Stimulated activated naive CD8-positive, alpha-beta T cell treated with anti-CD3 and anti-CD28 coated beads, Interleukin-15, amount 100 ng/mL, for 72 hours (primary cell): Measurements from ENCODE around the gene KAZN.

ENCODE experiments used
- ATAC-seq: fragments of 150-1000 bp; cut with Tn5 transposase; 2 replicates; pipeline ENCODE4 v1.10.0; 2021; ENCODE audit warnings: mild to moderate bottlenecking, moderate library complexity
- DNase-seq, 2 donors: peaks; one replicate each; pipeline ENCODE4 v3.0.0; 2021 to 2022
- H3K27ac Mint-ChIP-seq, 2 donors: one replicate each; pipeline ENCODE4 v1.8.0; 2022; ENCODE audit warnings: mild to moderate bottlenecking in 2 of 2, mixed read lengths in 2 of 2, moderate library complexity in 2 of 2
- H3K27me3 Mint-ChIP-seq: one replicate; pipeline ENCODE4 v1.8.0; 2022; ENCODE audit warnings: mixed read lengths
- H3K4me1 Mint-ChIP-seq: one replicate; pipeline ENCODE4 v1.8.0; 2022; ENCODE audit warnings: mild to moderate bottlenecking, mixed read lengths
- H3K4me3 Mint-ChIP-seq, 2 donors: one replicate each; pipeline ENCODE4 v1.8.0; 2022; ENCODE audit warnings: mild to moderate bottlenecking in 2 of 2, mixed read lengths in 2 of 2, moderate library complexity in 1 of 2
- H3K9me3 Mint-ChIP-seq, 2 donors: one replicate each; pipeline ENCODE4 v1.8.0; 2022; ENCODE audit warnings: mixed read lengths in 2 of 2

The KAZN gene

GRCh38 chr1:14738235-14738634 is 139.8 kb downstream of the KAZN start:
- ATAC-seq: no peak
- no peaks in the 10 kb centered on the region for H3K9me3 Mint-ChIP-seq
- peak overlapping the region in 1 of 2 donors; percentile 15 for H3K27ac Mint-ChIP-seq
- no peak for DNase-seq
- no peak overlapping the region for H3K4me3 Mint-ChIP-seq
- no peaks in the 10 kb centered on the region for H3K4me1 Mint-ChIP-seq
- peaks cover 67% of the 10 kb centered on the region for H3K27me3 Mint-ChIP-seq

- Mint-ChIP-seq H3K4me1 (no peaks in the 10 kb centered on the region), H3K9me3 (no peaks in the 10 kb centered on the region), H3K4me3 (no peak overlapping the region), H3K27ac (no peak overlapping the region), H3K27me3 (peaks cover 63% of the 10 kb centered on the region)
- DNase-seq (no peak), ATAC-seq (no peak)
Observed at GRCh38 chr1:14738647-14739046, 140.2 kb downstream of the KAZN start.

- Mint-ChIP-seq H3K9me3 (no peaks in the 10 kb centered on the region), H3K4me1 (no peaks in the 10 kb centered on the region), H3K27ac (no peak overlapping the region), H3K27me3 (peaks cover 57% of the 10 kb centered on the region), H3K4me3 (no peak overlapping the region)
- ATAC-seq (no peak), DNase-seq (no peak)
Observed at GRCh38 chr1:14739082-14739832, 140.8 kb downstream of the KAZN start.

GRCh38 chr1:14740016-14740415 is 141.5 kb downstream of the KAZN start:
- no peak for DNase-seq
- Mint-ChIP-seq H3K4me1 (no peaks in the 10 kb centered on the region), H3K4me3 (no peak overlapping the region), H3K27ac (no peak overlapping the region), H3K27me3 (peaks cover 57% of the 10 kb centered on the region), H3K9me3 (no peaks in the 10 kb centered on the region)
- ATAC-seq: no peak

GRCh38 chr1:14741082-14741481 is 142.6 kb downstream of the KAZN start:
- ATAC-seq: no peak
- H3K27ac Mint-ChIP-seq: no peak overlapping the region
- H3K4me1 Mint-ChIP-seq: no peaks in the 10 kb centered on the region
- H3K9me3 Mint-ChIP-seq: no peaks in the 10 kb centered on the region
- H3K27me3 Mint-ChIP-seq: peaks cover 46% of the 10 kb centered on the region
- DNase-seq: no peak
- H3K4me3 Mint-ChIP-seq: no peak overlapping the region

GRCh38 chr1:14741532-14741931 is 143.0 kb downstream of the KAZN start:
- DNase-seq (no peak), ATAC-seq (no peak)
- Mint-ChIP-seq H3K4me1 (no peaks in the 10 kb centered on the region), H3K9me3 (no peaks in the 10 kb centered on the region), H3K27me3 (peaks cover 43% of the 10 kb centered on the region), H3K4me3 (no peak overlapping the region), H3K27ac (no peak overlapping the region)

GRCh38 chr1:14742181-14742980 is 143.9 kb downstream of the KAZN start:
- peaks cover 35% of the 10 kb centered on the region for H3K27me3 Mint-ChIP-seq
- H3K9me3 Mint-ChIP-seq: no peaks in the 10 kb centered on the region
- H3K4me1 Mint-ChIP-seq: no peaks in the 10 kb centered on the region
- H3K27ac Mint-ChIP-seq: no peak overlapping the region
- ATAC-seq (no peak), DNase-seq (no peak)
- H3K4me3 Mint-ChIP-seq: no peak overlapping the region

GRCh38 chr1:14743368-14743767 is 144.9 kb downstream of the KAZN start:
- H3K4me1 Mint-ChIP-seq: no peaks in the 10 kb centered on the region
- no peak overlapping the region for H3K27ac Mint-ChIP-seq
- DNase-seq (no peak), ATAC-seq (no peak)
- H3K27me3 Mint-ChIP-seq: peaks cover 34% of the 10 kb centered on the region
- H3K4me3 Mint-ChIP-seq: no peak overlapping the region
- H3K9me3 Mint-ChIP-seq: no peaks in the 10 kb centered on the region

- H3K27me3 Mint-ChIP-seq: peaks cover 32% of the 10 kb centered on the region
- H3K9me3 Mint-ChIP-seq: no peaks in the 10 kb centered on the region
- DNase-seq (no peak), ATAC-seq (no peak)
- peak overlapping the region; percentile 61 to 86 for H3K27ac Mint-ChIP-seq
- H3K4me1 Mint-ChIP-seq: no peaks in the 10 kb centered on the region
- no peak overlapping the region for H3K4me3 Mint-ChIP-seq
Observed at GRCh38 chr1:14745001-14745720, 146.7 kb downstream of the KAZN start.

- Mint-ChIP-seq H3K27ac (peak overlapping the region in 1 of 2 donors; percentile 31), H3K4me3 (no peak overlapping the region), H3K27me3 (peaks cover 26% of the 10 kb centered on the region), H3K4me1 (no peaks in the 10 kb centered on the region), H3K9me3 (no peaks in the 10 kb centered on the region)
- ATAC-seq (no peak), DNase-seq (no peak)
Observed at GRCh38 chr1:14745789-14746188, 147.3 kb downstream of the KAZN start.

- Mint-ChIP-seq H3K9me3 (no peaks in the 10 kb centered on the region), H3K4me3 (no peak overlapping the region), H3K27ac (no peak overlapping the region), H3K4me1 (no peaks in the 10 kb centered on the region), H3K27me3 (peaks cover 20% of the 10 kb centered on the region)
- no peak for ATAC-seq
- no peak for DNase-seq
Observed at GRCh38 chr1:14746393-14746792, 147.9 kb downstream of the KAZN start.

- no peak overlapping the region for H3K4me3 Mint-ChIP-seq
- H3K4me1 Mint-ChIP-seq: no peaks in the 10 kb centered on the region
- ATAC-seq (no peak), DNase-seq (no peak)
- no peaks in the 10 kb centered on the region for H3K9me3 Mint-ChIP-seq
- no peak overlapping the region for H3K27ac Mint-ChIP-seq
- H3K27me3 Mint-ChIP-seq: peaks cover 8% of the 10 kb centered on the region
Observed at GRCh38 chr1:14748151-14748550, 149.7 kb downstream of the KAZN start.

GRCh38 chr1:14748977-14749376 is 150.5 kb downstream of the KAZN start:
- Mint-ChIP-seq H3K9me3 (no peaks in the 10 kb centered on the region), H3K27me3 (peaks cover 7% of the 10 kb centered on the region), H3K4me3 (no peak overlapping the region), H3K27ac (no peak overlapping the region), H3K4me1 (no peaks in the 10 kb centered on the region)
- ATAC-seq (no peak), DNase-seq (no peak)

GRCh38 chr1:14750490-14750889 is 152.0 kb downstream of the KAZN start:
- DNase-seq (no peak), ATAC-seq (no peak)
- H3K27me3 Mint-ChIP-seq: peaks cover 7% of the 10 kb centered on the region
- no peaks in the 10 kb centered on the region for H3K4me1 Mint-ChIP-seq
- no peak overlapping the region for H3K27ac Mint-ChIP-seq
- no peaks in the 10 kb centered on the region for H3K9me3 Mint-ChIP-seq
- no peak overlapping the region for H3K4me3 Mint-ChIP-seq

- Mint-ChIP-seq H3K4me1 (no peaks in the 10 kb centered on the region), H3K9me3 (no peaks in the 10 kb centered on the region), H3K27ac (peak overlapping the region in 1 of 2 donors; percentile 7), H3K27me3 (peaks cover 6% of the 10 kb centered on the region), H3K4me3 (no peak overlapping the region)
- ATAC-seq: no peak
- no peak for DNase-seq
Observed at GRCh38 chr1:14755518-14756252, 157.2 kb downstream of the KAZN start.
